Stomach (tissue), 4 donors: ENCODE results near the gene WLS.

Source experiments
- EP300 ChIP-seq: sonication (generic); formaldehyde crosslinking; IDR thresholded peaks from one replicate; pipeline ENCODE4 v1.6.1; 2017; ENCODE audit warnings: antibody characterized with exemption
- POLR2A ChIP-seq, 4 donors: fragments of 450-650 bp; IDR thresholded peaks; one replicate each; pipeline ENCODE4 v1.6.1; 2016; ENCODE audit warnings: antibody characterized with exemption in 4 of 4, control low read depth in 2 of 4, mild to moderate bottlenecking in 1 of 4, moderate library complexity in 1 of 4
- POLR2AphosphoS5 ChIP-seq, 3 donors: sonication (generic); formaldehyde crosslinking; IDR thresholded peaks; one replicate each; pipeline ENCODE4 v1.6.1; 2016; ENCODE audit warnings: antibody characterized with exemption in 3 of 3
- TF ChIP-seq, protein P1 (sequence below), 7 experiments: fragments of 450-650 bp in 4 of 7; fragments of 200-600 bp in 3 of 7; sonication (generic) in 3 of 7; IDR thresholded peaks; one replicate each; pipeline ENCODE4 v1.5.1; 2016 to 2019; ENCODE audit warnings: antibody characterized with exemption in 7 of 7, control low read depth in 2 of 7, mild to moderate bottlenecking in 1 of 7

DNA sequence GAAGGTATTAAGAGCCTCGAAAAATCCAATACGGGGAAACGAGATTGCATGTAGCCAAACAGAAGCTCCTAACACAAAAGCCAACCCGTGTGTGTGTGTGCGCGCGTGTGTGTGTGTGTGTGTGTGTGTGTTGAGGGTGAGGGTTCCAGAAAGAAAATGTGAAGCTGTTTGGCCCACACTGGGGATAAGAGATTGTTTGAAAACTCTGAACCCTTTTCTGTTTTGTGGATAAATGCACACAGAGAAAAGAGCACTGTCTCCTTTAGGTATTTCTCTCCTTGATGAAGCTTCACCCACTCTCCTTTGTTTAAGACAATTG is 1.9 kb downstream of the WLS start:
- TF ChIP-seq, protein P1, sequence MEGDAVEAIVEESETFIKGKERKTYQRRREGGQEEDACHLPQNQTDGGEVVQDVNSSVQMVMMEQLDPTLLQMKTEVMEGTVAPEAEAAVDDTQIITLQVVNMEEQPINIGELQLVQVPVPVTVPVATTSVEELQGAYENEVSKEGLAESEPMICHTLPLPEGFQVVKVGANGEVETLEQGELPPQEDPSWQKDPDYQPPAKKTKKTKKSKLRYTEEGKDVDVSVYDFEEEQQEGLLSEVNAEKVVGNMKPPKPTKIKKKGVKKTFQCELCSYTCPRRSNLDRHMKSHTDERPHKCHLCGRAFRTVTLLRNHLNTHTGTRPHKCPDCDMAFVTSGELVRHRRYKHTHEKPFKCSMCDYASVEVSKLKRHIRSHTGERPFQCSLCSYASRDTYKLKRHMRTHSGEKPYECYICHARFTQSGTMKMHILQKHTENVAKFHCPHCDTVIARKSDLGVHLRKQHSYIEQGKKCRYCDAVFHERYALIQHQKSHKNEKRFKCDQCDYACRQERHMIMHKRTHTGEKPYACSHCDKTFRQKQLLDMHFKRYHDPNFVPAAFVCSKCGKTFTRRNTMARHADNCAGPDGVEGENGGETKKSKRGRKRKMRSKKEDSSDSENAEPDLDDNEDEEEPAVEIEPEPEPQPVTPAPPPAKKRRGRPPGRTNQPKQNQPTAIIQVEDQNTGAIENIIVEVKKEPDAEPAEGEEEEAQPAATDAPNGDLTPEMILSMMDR (IDR thresholded peaks at IDR 0.05), result no peak
- TF ChIP-seq POLR2A (IDR thresholded peaks at IDR 0.05) (no peak), POLR2AphosphoS5 (IDR thresholded peaks at IDR 0.05) (no peak), EP300 (no peak)
